ENCODE measurements around the gene TTC34. TPM values are rescaled to one million over a fixed set of nuclear protein-coding genes. Genes with fewer than 3 reads are reported as not detected.
"Not testable (repeated sequence)": the region's sequence is repeated elsewhere in the genome, so short reads cannot be mapped to it uniquely, and the experiment has no call there.

TTC34 gene
- total RNA-seq, 6 experiments from 2014 or later: 0.11 to 0.19 (median 0.16) TPM

DNA sequence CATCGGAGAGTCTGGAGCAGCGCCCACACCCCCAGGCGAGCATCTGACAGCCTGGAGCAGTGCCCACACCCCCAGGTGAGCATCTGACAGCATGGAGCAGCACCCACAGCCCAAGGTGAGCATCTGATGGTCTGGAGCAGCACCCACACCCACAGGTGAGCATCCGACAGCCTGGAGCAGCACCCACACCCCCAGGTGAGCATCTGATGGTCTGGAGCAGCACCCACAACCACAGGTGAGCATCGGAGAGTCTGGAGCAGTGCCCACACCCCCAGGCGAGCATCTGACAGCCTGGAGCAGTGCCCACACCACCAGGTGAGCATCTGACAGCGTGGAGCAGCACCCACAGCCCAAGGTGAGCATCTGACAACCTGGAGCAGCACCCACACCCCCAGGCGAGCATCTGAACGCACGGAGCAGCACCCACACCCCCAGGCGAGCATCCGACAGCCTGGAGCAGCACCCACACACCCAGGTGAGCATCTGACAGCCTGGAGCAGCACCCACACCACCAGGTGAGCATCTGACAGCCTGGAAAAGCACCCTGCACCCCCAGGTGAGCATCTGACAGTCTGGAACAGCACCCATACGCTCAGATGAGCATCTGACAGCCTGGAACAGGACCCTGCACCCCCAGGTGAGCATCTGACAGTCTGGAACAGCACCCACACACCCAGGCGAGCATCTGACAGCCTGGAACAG lies 147.6 kb downstream of the TTC34 start:
- not testable (repeated sequence) for H3K4me1 Mint-ChIP-seq (ENCODE audit: low read depth); H3K27me3 Mint-ChIP-seq (ENCODE audit: insufficient read depth); H3K4me3 Mint-ChIP-seq; H3K27ac Mint-ChIP-seq
- peaks cover 47% of the 10 kb centered on the region for H3K9me3 Mint-ChIP-seq
- peaks cover 40% of the 10 kb centered on the region for H3K36me3 Mint-ChIP-seq (ENCODE audit: low read depth)
- peak; percentile 37 for DNase-seq

DNA sequence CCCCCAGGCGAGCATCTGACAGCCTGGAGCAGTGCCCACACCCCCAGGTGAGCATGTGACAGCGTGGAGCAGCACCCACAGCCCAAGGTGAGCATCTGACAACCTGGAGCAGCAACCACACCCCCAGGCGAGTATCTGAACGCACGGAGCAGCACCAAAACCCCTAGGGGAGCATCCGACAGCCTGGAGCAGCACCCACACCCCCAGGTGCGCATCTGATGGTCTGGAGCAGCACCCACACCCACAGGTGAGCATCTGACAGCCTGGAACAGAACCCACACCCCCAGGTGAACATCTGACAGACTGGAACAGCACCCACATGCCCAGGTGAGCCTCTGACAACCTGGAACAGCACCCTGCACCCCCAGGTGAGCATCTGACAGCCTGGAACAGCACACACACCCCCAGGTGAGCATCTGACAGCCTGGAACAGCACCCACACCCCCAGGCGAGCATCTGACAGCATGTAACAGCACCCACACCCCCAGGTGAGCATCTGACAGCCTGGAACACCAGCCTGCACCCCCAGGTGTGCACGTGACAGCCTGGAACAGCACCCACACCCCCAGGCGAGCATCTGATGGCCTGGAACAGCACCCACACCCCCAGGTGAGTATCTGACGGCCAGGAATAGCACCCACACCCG lies 148.4 kb downstream of the TTC34 start:
- peak; percentile 38 for DNase-seq
- H3K4me3 Mint-ChIP-seq; H3K27ac Mint-ChIP-seq; H3K27me3 Mint-ChIP-seq (ENCODE audit: insufficient read depth); H3K4me1 Mint-ChIP-seq (ENCODE audit: low read depth): not testable (repeated sequence)
- Mint-ChIP-seq H3K36me3 (ENCODE audit: low read depth) (peaks cover 42% of the 10 kb centered on the region), H3K9me3 (peaks cover 55% of the 10 kb centered on the region)

GRCh38 chr1:2652152-2652925 lies 149.2 kb downstream of the TTC34 start:
- H3K27me3 Mint-ChIP-seq (ENCODE audit: insufficient read depth); H3K27ac Mint-ChIP-seq; H3K4me1 Mint-ChIP-seq (ENCODE audit: low read depth); H3K4me3 Mint-ChIP-seq: not testable (repeated sequence)
- peak; percentile 6 for DNase-seq
- peaks cover 47% of the 10 kb centered on the region for H3K36me3 Mint-ChIP-seq (ENCODE audit: low read depth)
- H3K9me3 Mint-ChIP-seq: peaks cover 61% of the 10 kb centered on the region

DNA sequence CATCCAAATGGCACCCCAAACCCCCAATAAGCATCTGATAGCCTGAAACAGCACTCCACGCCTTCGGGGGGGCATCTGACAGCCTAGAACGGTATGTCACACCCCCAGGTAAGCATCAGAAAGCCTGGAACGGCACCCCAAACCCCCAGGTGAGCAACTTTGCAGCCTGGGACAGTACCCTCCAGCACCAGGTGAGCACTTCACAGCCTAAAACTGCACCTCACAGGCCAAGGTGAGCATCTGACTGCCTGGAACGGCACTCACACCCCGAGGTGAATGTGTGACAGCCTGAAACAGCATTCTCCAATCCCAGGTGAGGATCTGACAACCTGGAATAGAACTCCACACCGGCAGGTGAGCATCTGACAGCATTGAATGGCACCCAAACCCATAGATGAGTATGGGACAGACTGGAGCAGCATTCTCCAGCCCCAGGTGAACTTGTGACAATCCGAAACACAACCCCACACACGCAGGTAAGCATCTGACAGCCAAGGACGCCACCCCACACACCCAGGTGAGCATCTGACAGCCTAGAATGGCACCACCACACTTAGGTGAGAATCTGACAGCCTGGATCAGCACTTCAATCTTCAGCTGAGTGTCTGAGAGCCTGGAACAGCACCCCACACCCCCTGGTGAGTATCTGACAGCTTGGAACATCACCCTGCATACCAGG lies 150.4 kb downstream of the TTC34 start:
- H3K27ac Mint-ChIP-seq: no peak overlapping the region
- H3K27me3 Mint-ChIP-seq (ENCODE audit: insufficient read depth): peaks cover 1% of the 10 kb centered on the region
- peaks cover 69% of the 10 kb centered on the region for H3K9me3 Mint-ChIP-seq
- H3K4me3 Mint-ChIP-seq: no peak overlapping the region
- no peaks in the 10 kb centered on the region for H3K4me1 Mint-ChIP-seq (ENCODE audit: low read depth)
- DNase-seq: no peak
- TF ChIP-seq, protein P1, sequence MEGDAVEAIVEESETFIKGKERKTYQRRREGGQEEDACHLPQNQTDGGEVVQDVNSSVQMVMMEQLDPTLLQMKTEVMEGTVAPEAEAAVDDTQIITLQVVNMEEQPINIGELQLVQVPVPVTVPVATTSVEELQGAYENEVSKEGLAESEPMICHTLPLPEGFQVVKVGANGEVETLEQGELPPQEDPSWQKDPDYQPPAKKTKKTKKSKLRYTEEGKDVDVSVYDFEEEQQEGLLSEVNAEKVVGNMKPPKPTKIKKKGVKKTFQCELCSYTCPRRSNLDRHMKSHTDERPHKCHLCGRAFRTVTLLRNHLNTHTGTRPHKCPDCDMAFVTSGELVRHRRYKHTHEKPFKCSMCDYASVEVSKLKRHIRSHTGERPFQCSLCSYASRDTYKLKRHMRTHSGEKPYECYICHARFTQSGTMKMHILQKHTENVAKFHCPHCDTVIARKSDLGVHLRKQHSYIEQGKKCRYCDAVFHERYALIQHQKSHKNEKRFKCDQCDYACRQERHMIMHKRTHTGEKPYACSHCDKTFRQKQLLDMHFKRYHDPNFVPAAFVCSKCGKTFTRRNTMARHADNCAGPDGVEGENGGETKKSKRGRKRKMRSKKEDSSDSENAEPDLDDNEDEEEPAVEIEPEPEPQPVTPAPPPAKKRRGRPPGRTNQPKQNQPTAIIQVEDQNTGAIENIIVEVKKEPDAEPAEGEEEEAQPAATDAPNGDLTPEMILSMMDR (IDR thresholded peaks at IDR 0.05): no peak
- peaks cover 53% of the 10 kb centered on the region for H3K36me3 Mint-ChIP-seq (ENCODE audit: low read depth)

DNA sequence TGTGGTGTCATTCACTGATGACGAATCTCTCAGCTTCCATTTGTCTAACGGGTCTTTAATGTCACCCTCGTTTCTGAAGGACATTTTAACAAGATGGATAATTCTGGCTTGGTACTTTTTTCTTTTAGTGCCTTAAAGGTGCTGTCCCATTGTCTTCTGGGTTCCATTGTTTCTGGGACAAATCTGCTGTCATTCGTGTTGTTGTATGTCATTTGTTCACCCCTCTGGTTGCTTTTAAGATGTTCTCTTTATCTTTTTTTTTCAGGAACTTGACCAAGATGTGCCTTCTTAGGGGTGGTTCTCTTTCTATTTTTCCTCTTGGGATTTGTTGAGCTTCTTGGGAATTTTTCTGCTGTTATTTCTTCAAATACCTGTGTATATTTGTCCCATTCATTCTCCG lies 154.7 kb downstream of the TTC34 start:
- peaks cover 13% of the 10 kb centered on the region for H3K36me3 Mint-ChIP-seq (ENCODE audit: low read depth)
- DNase-seq: no peak
- no peak overlapping the region for H3K27ac Mint-ChIP-seq
- peaks cover 28% of the 10 kb centered on the region for H3K9me3 Mint-ChIP-seq
- no peak overlapping the region for H3K4me3 Mint-ChIP-seq
- TF ChIP-seq, protein P1 (IDR thresholded peaks at IDR 0.05): no peak
- H3K4me1 Mint-ChIP-seq (ENCODE audit: low read depth): no peaks in the 10 kb centered on the region
- peaks cover 1% of the 10 kb centered on the region for H3K27me3 Mint-ChIP-seq (ENCODE audit: insufficient read depth)

DNA sequence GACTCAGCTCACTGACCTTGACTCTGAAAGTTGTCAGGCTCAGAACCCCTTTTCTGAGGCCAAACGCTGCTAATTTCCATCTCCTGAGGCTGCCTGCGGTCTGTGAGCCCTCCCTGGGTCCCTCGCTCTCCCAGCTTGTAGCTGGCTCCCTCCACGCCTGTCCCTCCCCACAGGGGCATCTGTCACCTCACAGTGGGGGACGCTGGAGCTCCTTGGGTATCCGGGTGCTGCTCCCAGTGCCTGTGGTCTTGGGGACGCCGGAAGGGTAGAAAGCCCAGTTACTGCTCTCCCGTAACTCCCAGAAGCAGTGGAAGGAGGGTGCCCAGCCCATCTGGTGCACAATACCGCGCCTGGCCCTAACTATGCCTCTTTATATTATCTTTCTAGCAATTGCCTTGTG lies 155.7 kb downstream of the TTC34 start:
- no peak for DNase-seq
- Mint-ChIP-seq H3K36me3 (ENCODE audit: low read depth) (peaks cover 13% of the 10 kb centered on the region), H3K4me1 (ENCODE audit: low read depth) (no peaks in the 10 kb centered on the region), H3K9me3 (peaks cover 28% of the 10 kb centered on the region), H3K27me3 (ENCODE audit: insufficient read depth) (peaks cover 1% of the 10 kb centered on the region), H3K4me3 (no peak overlapping the region), H3K27ac (no peak overlapping the region)
- TF ChIP-seq, protein P1 (IDR thresholded peaks at IDR 0.05): no peak
